Kidney glomerular epithelial cell (primary cell): ENCODE measurements around the gene ARL5C.

ENCODE experiments used
- DNase-seq: peaks from one replicate; lab custom pipeline; 2025; lab: John Stamatoyannopoulos, UW

Gene ARL5C

DNA sequence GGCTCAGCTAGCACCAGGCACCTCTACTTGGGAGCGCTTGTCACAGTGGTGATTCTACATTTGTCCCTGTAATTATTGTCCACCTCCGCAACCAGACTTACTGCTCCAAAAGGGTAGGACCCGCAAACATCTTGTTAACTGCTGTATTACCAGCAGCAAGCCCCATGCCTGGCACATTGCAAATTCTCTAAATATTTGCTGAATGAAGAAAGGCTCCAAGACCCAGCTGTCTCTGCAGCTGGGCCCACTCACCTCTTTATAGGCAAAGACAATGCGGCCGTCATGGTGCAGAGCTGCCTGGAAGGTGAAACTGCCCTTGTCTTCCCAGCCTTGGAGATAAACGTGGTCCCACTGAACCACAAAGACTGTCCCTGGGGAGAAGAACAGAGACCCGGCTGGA, 58.8 kb downstream of the ARL5C start:
- no peak for DNase-seq
